T follicular helper cell (primary cell): ENCODE data around the gene MCHR1.
"Not testable (repeated sequence)": the region's sequence is repeated elsewhere in the genome, so short reads cannot be mapped to it uniquely, and the experiment has no call there.

ENCODE experiments used
- DNase-seq: peaks from one replicate; pipeline ENCODE4 v3.0.0-alpha.2; 2020; ENCODE audit warnings: low read depth

Gene MCHR1

DNA sequence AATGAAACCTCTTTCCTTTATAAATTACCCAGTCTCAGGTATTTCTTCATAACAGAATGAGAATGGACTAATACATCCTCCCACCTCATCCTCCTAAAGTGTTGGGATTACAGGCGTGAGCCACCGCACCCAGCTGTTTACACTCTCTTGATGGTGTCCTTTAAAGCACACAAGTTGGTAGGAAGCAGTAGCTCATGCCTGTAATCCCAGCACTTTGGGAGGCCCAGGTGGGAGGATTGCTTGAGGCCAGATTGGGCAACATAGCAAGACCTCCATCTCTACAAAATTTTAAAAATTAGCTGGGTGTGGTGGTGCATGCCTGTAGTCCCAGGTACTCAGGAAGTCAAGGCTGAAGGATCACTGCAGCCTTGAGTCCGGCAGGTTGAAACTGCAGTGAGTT lies 23.3 kb upstream of the MCHR1 start:
- DNase-seq = not testable (repeated sequence)

DNA sequence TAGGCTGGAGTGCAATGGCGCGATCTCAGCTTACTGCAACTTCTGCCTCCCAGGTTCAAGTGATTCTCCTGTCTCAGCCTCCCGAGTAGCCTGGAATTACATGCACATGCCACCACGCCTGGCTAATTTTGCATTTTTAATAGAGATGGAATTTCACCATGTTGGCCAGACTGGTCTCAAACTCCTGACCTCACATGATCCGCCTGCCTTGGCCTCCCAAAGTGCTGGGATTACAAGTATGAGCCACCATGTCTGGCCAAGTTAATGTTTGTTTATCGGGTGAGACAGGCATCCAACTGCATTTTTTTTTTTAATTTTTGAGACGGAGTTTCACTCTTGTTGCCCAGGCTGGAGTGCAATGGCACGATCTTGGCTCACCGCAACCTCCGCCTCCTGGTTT lies 22.6 kb upstream of the MCHR1 start:
- DNase-seq = not testable (repeated sequence)

DNA sequence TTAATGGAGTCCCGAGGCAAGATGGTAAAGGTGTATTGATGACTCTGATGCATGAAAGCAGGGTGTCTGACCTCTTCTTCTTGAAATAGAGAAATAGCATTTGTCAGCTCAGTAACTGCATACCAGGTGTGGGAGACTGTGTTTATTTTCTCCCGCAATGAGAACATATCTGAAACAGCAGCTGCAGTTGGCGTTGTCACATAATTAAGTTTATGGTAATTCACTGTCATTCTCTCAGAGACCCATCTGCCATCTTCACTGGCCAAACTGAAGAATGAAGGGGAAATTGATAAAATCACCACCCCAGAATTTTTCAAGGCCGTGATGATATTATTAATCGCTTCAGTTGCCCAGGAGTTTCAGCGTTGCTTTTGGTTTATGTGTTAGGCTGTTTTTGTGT lies 20.1 kb upstream of the MCHR1 start:
- DNase-seq = no peak

DNA sequence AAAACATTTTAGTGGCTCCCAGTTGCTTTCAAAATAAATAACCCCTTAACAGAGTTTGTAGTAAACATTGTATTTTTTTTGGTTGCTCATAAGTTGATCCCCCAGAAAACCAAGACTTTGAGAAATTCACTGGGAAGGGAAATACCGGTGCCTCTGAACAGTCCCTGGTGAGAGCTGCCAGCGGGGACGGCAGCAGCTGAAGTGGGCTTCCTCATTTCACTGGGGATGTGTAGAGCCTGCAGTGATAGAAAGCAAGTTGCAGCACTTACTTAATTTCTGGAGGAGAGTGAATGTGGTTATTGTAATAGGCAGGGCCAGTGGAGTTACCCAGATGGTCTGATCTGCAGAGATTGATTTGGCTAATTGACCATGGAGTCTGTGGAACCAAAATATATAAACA lies 18.6 kb upstream of the MCHR1 start:
- DNase-seq = no peak

DNA sequence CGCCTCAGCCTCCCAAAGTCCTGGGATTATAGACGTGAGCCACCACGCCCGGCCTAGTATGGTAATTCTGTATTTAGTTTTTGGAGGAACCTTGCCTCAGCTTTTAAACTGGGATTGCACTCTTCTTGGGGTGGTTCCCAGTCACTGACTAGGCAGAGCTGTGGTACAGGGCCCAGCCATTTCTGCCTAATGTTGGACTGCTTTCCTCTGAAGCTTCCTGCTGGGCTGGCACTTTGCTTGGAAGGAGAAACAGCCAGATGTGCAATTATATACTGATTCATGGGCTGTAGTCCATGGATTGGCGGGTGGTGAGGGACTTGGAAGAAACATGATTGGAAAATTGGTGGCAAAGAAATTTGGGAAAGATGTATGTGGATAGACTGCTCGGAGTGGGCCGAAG lies 17.6 kb upstream of the MCHR1 start:
- DNase-seq = no peak

DNA sequence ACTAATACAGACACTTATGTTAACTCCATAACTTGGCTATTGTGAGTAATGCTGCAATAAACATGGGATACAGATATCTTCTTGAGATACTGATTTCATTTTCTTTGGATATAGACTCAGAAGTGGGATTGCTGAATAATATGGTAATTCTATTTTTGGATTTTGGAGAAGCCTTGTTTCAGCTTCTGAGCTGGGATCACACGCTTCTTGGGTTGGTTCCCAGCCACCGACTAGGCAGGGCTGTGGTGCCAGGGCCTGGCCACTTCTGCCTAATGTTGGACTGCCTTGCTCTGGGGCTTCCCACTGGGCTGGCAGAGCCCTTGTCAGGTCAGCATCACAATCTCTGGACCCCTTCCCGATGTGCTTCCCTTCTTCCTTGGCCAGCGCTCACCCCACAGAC lies 14.0 kb upstream of the MCHR1 start:
- DNase-seq = no peak

DNA sequence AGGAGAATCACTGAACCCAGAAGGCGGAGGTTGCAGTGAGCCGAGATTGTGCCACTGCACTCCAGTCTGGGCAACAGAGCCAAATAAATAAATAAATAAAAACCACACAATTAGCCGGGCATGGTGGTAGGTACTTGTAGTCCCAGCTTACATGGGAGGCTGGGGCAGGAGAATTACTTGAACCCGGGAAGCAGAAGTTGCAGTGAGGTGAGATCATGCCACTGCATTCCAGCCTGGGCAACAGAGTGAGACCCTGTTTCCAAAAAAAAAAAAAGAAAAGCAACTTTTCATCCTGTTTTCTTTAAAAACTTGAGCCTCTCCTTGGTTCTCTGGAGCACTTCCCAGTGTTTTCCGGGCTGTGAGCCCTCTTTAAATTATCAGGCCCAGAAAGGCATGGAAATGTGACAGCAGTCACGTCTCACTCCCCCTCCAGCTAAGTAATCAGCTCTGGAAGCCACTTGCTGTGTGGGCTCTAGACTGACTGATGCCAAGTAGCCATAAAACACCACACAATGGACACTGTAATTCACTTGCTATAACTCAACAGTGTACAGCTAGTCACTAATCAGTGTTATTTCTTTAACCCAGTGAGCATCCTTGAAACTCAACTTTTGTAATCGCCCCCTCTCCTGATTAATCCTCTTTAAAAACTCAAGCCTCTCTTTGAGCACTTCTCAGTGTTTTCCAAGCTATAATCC lies 13.0 kb upstream of the MCHR1 start:
- no peak for DNase-seq

DNA sequence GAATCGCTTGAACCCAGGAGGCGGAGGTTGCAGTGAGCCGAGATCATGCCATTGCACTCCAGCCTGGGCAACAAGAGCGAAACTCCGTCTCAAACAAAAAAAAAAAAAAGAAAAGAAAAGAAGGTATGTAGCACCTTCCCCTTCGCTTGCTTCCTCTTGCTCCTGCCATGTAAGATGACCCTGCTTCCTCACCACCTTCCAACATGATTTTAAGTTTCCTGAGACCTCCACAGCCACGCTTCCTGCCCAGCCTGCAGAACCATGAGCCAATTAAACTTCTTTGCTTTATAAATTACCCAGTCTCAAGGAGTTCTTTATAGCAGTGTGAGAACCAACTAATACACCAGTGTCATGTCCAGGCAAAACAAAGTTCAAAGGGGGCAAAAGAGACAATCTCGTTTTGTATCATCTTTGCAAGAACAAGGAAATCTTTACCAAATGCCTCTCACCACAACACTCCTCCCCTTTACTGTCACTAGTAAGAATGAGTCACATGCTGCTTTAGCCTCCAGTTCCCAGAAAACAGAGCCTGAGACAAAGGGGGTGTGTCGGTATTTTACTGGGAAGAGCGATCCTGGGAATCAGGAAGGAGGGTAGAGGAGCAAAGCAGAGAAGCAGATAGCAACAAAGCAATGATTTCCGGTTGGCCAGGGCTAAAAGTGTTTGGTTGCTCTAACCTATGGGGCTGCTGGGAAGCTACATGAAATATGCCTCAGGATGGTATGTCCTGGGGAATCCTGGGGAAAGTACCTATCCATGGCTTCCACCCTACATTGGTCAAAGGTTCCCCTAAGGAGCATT lies 10.5 kb upstream of the MCHR1 start:
- DNase-seq = no peak

DNA sequence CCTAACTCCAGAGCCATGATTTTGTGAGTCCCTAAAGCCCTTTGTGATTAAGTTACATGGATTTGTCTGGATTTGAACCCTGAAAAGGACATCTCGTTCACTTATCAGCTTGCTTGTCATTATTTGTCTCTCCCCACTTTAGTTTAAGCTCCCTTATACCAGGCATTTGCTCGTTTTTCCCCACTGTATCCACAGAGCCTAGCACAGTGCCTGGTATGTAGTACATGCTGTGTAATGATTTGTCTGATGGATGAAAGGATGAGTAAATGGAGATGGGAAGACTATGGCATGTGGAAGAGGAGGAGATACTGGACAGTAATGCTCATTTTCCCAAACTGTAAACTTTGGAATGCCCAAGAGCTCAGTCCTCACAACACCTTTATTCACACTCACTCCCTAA lies 9.2 kb upstream of the MCHR1 start:
- DNase-seq = no peak

DNA sequence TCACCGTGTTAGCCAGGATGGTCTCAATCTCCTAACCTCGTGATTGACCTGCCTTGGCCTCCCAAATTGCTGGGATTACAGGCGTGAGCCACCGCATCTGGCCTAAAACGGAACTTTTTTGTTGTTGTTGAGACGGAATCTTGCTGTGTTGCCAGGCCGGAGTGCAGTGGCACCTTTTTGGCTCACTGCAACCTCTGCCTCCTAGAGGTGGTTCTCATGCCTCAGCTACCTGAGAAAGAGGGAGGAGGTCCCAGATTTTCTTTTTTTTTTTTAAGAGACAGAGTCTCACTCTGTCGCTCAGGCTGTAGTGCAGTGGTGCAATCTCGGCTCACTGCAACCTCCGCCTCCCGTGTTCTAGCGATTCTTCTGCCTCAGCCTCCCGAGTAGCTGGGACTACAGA lies 7.9 kb upstream of the MCHR1 start:
- no peak for DNase-seq

DNA sequence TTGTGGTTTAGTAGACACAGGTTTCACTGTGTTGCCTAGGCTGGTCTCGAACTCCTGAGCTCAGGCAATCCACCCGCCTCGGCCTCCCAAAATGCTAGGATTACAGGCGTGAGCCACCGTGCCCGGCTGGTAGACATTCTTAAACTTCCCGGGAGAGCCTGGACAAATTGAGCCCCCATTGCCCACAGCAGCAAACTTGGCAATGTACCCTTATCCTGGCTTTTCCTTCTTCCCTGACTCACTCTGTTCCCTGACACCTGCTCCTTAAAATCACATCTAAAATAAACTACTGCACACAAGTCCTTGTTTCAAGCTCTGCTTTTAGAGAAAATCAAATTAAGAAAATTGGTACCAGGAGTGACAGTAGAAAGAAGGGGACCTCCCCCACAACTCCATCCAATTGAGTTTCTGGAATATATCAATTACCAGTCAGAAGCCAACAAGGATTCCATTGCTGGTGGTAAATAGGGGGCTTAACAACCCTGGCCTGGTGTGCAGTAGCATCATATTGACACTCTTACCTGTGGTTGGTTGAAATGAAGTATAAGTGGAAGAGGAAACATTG lies 7.4 kb upstream of the MCHR1 start:
- DNase-seq = no peak

DNA sequence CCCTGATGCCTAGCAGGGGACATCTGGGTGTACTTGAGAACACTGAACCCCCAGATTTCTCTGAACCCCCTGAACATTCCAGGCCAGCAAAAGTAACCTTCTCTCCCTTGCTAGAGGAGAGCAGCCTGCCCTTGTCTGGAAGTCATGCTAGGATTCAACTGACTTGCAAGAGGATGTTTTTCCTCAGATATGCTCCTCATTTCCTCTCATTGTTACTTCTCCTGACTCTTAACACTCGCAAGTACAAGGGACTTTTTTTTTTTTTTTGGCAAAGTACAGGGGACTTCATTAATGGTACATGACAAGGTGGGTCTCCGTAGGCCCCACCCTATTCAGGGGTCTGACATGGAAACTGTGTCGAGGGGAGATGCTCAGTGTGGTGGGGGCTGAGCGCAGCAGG lies 6.3 kb upstream of the MCHR1 start:
- no peak for DNase-seq

DNA sequence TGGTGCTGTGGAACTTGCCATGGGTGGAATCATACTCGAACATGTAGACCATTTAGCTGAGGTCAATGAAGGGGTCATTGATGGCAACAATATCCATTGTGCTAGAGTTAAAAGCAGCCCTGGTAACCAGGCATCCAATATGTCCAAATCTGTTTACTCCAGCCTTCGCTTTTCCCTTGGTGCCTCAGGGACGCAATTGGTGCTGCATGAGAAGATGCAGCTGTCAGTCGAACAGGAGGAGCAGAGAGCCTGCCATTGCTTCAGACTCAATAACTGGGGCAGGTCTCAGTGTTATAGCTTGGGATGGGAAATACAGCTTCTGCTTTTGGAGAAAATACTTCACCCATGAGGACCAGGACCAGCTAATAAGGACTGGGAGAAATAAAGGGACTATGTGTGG lies 5.0 kb upstream of the MCHR1 start:
- no peak for DNase-seq

DNA sequence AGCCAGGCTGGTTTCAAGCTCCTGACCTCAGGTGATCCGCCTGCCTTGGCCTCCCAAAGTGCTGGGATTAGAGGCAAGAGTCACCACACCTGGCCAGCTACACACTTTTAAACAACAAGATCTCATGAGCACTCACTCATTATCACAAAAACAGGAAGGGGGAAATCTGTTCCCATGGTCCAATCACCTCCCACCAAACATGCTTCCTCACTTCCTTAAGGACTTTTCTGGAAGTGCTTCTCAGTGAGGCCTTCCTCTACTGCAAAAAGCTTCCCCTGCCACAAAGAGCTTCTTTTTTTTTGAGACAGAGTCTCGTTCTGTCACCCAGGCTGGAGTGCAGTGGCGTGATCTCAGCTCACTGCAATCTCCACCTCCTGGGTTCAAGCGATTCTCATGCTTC lies 3.1 kb upstream of the MCHR1 start:
- not testable (repeated sequence) for DNase-seq

DNA sequence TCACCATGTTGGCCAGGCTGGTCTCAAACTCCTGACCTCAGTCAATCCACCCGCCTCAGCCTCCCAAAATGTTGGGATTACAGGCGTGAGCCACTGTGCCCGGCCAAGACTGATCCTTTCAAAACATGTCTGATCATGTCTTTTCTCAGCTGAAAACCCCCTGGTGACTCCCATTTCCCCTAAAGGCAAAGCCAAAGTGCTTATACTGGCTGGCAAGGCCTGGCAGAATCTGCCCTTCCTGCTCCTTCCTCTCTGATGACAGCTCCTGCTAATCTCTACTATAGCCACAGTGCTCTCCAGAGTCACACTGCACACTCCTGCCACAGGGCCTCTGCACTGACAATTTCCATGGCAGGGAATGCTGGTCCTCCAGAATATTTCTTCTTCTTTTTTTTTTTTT lies 2.6 kb upstream of the MCHR1 start:
- no peak for DNase-seq

DNA sequence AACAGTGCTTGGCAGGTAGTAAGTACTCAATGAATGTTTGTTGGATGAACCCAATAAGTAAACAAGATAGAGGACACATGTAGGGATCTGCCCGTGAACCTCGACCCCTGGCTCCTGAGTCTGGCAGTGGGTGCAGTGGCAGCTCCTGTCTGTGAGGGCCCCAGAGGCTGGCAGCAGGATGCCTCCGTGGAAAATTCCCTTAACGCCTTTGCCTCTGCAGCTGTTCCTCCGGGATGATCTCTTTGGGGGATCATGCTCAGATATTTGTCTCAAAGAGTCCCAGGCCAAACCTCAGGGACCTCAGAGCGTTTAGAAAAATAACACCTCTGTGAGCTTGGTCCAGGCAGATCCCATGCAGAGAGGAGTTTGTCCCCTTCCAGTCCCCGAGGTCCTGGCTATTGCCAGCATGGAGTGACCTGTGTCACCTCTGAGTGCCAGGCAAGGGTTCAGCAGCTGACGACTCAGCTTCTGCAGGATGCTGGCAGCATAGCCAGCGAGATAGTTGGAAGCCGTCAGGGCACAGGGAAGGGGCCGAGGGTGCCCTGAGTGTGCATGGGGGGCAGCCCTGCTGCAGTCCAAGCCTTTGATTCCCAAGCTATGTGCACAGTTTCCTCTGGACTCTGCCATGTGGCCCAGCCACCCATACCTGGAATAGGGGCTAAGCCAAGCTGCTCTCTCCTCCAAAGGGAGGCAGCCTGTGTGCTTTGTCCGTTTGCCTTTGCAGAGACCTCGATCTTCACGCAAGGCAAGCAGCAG lies 613 bp upstream of the MCHR1 start:
- no peak for DNase-seq

DNA sequence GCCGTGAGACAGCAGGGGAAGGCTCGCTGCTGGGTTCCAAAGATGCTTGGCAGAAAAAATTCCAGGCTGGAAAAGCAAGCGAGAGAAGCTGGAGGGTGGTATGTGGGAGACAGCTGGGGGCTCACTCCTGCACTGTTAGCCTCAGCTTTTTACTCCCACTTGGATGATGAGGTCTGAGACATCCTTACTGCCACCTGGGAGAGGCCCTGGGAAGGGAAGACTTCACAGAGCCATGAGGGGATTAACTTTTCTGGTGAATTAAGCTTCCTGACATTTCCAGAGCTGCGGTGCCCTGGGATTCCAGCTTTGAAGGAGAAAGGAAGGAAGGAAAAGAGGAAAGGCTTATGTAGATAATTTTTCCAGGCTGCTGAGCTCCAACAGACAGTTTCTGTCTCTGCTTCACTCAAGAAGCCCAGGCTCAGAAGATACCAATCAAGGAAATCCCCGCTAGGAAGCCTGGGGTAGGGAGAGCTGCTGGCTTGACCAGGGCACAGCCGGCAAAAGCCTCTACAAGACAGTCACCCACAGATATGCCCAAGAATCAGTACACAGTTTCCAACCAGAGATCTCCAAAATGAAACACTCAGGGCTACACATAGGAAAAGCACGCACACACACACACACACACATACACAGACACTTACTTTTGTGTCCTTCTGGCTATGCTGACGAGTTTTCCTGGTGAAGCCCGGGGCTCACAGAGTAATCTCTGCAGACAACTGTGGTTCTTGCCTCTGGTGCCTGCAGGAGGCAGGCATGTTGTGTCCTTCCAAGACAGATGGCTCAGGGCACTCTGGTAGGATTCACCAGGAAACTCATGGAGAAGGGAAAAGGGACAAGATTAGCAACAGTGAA lies 907 bp downstream of the MCHR1 start:
- no peak for DNase-seq

DNA sequence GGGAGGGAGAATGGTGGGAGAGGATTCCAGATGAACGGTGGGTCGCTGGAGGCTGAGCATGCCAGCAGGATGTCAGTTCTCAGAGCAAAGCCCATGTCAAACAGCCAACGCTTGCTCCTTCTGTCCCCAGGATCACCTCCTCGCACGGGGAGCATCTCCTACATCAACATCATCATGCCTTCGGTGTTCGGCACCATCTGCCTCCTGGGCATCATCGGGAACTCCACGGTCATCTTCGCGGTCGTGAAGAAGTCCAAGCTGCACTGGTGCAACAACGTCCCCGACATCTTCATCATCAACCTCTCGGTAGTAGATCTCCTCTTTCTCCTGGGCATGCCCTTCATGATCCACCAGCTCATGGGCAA lies 1.5 kb downstream of the MCHR1 start:
- no peak for DNase-seq

DNA sequence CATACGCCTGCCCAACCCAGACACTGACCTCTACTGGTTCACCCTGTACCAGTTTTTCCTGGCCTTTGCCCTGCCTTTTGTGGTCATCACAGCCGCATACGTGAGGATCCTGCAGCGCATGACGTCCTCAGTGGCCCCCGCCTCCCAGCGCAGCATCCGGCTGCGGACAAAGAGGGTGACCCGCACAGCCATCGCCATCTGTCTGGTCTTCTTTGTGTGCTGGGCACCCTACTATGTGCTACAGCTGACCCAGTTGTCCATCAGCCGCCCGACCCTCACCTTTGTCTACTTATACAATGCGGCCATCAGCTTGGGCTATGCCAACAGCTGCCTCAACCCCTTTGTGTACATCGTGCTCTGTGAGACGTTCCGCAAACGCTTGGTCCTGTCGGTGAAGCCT lies 2.2 kb downstream of the MCHR1 start:
- DNase-seq = no peak

DNA sequence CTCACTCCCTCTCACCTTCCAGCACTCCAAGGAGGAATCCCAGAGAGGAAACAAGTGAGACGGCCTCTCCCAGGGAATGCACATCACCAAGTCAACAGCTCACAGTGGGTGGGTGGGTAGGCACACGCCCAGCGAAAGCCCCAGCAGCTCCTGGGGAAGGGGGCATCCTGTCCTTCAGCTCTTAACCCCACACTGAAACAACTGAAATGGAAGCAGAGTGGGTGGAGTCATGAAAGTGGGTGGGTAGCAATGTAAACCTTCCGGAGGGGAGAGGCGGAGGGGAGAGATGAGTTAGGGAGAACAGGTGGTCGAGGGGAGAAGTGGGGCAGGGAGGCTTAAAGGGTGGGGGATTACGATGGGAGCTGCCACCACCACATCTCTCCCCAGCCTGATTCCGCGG lies 5.4 kb downstream of the MCHR1 start:
- DNase-seq = no peak

DNA sequence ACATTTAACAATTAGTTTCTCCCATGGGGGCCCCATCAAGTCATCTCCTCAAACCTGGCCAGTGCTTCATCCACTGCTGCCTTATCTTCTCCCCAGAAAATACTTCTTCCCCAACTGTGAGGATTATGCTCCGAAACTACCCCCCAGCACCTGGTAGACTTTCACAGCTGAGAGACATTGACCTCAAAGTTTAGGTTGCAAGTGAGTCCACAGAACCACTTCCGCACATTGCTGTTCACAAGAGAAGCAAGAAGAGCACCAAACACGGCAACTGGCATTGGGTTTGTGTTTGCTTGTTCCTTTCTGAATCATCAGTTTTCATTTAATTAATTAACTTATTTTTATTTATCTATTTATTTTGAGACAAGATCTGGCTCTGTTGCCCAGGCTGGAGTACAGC lies 6.1 kb downstream of the MCHR1 start:
- DNase-seq = no peak

DNA sequence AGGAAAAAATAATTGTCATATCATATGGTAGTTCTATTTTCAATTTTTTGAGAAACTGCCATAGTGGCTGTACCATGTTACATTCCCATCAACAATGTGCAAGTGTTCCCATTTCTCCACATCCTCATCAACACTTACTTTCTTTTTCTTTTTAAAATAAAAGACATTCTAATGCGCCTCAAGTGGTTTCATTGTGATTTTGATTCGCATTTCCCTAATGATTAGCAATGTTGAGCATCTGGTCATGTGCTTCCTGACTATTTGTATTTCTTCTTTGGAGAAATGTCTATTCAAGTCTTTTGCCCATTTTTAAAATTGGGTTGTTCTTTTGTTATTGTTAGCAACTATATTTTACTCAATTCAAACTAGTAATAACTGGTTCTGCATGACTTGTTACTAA lies 8.4 kb downstream of the MCHR1 start:
- no peak for DNase-seq
